Head of caudate nucleus (tissue), 42 donors: Measurements from ENCODE around the gene SLC1A6.
"Not testable (repeated sequence)": the region's sequence is repeated elsewhere in the genome, so short reads cannot be mapped to it uniquely, and the experiment has no call there.

Experiments
- DNase-seq, 42 donors: peaks; one replicate each; pipeline versions ENCODE4 v3.0.0 to v3.0.0-alpha.2; 2020 to 2021; ENCODE audit warnings: mixed read lengths in 7 of 42
- intact Hi-C: fragments of 100-400 bp; cut with DNase I; formaldehyde crosslinking; loops from one replicate; pipeline ENCODE4 v1.15.0; 2022

The SLC1A6 gene

GRCh38 chr19:14979476-14980255 is at the start of gene SLC1A6:
SLC1A6 (minus strand) TSS chr19:14979864; CDS start chr19:14972910, 6,954 bp downstream.
- intact Hi-C loops = no loop called here
- peak in 35 of 42 donors; percentile 6 to 62 (median 37) for DNase-seq

- intact Hi-C loops = no loop called here
- no peak for DNase-seq
Observed at GRCh38 chr19:15028490-15028889, 48.8 kb upstream of the SLC1A6 start.

GRCh38 chr19:15025217-15025616 is 45.6 kb upstream of the SLC1A6 start:
- intact Hi-C loops = no loop called here
- DNase-seq = peak in 4 of 42 donors; percentile 8 to 25 (median 18)

- no peak for DNase-seq
- intact Hi-C loops = no loop called here
Observed at GRCh38 chr19:15022752-15023151, 43.1 kb upstream of the SLC1A6 start.

GRCh38 chr19:15021286-15022007 is 41.8 kb upstream of the SLC1A6 start:
- intact Hi-C loops = no loop called here
- no peak for DNase-seq

- DNase-seq, intact Hi-C loops: not testable (repeated sequence)
Observed at GRCh38 chr19:15018836-15019235, 39.2 kb upstream of the SLC1A6 start.

- intact Hi-C loops = no loop called here
- DNase-seq = peak in 1 of 42 donors; percentile 26
Observed at GRCh38 chr19:15015946-15016542, 36.4 kb upstream of the SLC1A6 start.

GRCh38 chr19:15014579-15014978 is 34.9 kb upstream of the SLC1A6 start:
- DNase-seq = no peak
- intact Hi-C loops = no loop called here

- intact Hi-C loops = no loop called here
- DNase-seq = peak in 27 of 42 donors; percentile 2 to 52 (median 24)
Observed at GRCh38 chr19:15010501-15011300, 31.0 kb upstream of the SLC1A6 start.

- DNase-seq = no peak
- intact Hi-C loops = no loop called here
Observed at GRCh38 chr19:15008308-15008707, 28.6 kb upstream of the SLC1A6 start.

- intact Hi-C loops = no loop called here
- DNase-seq = no peak
Observed at GRCh38 chr19:14997981-14998380, 18.3 kb upstream of the SLC1A6 start.

GRCh38 chr19:14992780-14993179 is 13.1 kb upstream of the SLC1A6 start:
- DNase-seq = no peak
- intact Hi-C loops = no loop called here

GRCh38 chr19:14985133-14985532 is 5.5 kb upstream of the SLC1A6 start:
- DNase-seq = no peak
- intact Hi-C loops = no loop called here

- peak in 7 of 42 donors; percentile 3 to 38 (median 10) for DNase-seq
- intact Hi-C loops = no loop called here
Observed at GRCh38 chr19:14978161-14978776, 1.4 kb downstream of the SLC1A6 start.

- intact Hi-C loops = no loop called here
- no peak for DNase-seq
Observed at GRCh38 chr19:14977128-14977527, 2.5 kb downstream of the SLC1A6 start.

- intact Hi-C loops = no loop called here
- DNase-seq = no peak
Observed at GRCh38 chr19:14974488-14974887, 5.2 kb downstream of the SLC1A6 start.

- no peak for DNase-seq
- intact Hi-C loops = no loop called here
Observed at GRCh38 chr19:14972676-14973075, 7.0 kb downstream of the SLC1A6 start.

GRCh38 chr19:14971474-14971873 is 8.2 kb downstream of the SLC1A6 start:
- intact Hi-C loops = no loop called here
- no peak for DNase-seq

- intact Hi-C loops = no loop called here
- DNase-seq = no peak
Observed at GRCh38 chr19:14968247-14968646, 11.4 kb downstream of the SLC1A6 start.
